CD4-positive, alpha-beta T cell treated with Interleukin-1 beta for 1 hour (primary cell): ENCODE data around the gene SLC7A6OS.

Source experiments
- DNase-seq, 2 donors: peaks; one replicate each; pipeline ENCODE4 v3.0.0-alpha.2; 2020 to 2022

The SLC7A6OS gene

GRCh38 chr16:68275611-68276191 is 35.0 kb downstream of the SLC7A6OS start:
- DNase-seq = peak; percentile 40 to 60

DNA sequence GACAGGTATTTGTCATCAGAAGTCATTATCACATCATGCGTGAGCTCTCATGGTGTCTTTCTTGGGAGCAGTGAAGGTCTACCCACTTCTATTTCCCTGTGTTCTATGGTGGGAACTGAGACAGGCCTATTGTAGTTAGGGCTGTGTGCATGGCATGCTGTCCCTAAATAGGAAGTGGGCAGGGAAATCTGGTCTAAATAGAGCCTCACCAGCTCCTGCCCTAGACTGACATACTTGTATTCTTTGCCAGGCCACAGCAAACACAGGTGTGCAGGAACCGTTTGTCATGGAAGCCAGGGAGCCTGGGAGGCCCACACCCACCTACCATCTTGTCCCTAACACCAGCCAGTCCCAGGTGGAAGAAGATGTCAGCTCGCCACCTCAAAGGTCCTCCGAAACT is 36.3 kb downstream of the SLC7A6OS start:
- DNase-seq = no peak

GRCh38 chr16:68273896-68274295 is 36.9 kb downstream of the SLC7A6OS start:
- no peak for DNase-seq

DNA sequence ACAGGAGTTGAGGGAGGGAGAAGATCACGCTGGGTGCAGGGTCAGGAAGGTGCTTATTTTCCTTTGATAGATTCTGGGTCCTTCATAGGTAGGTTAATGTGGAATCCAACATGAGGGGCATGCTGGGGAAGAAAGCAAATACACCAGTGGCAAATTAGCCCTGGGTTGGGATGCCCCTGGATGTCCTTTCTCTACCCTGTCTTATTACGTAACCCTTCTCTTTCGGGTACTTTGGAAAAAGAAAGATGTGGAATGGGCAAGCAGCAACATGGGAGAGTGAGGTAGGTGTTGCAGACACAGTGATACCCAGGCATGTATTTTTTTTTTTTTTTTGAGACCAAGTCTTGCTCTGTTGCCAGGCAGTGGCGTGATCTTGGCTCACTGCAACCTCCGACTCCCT is 37.3 kb downstream of the SLC7A6OS start:
- no peak for DNase-seq

DNA sequence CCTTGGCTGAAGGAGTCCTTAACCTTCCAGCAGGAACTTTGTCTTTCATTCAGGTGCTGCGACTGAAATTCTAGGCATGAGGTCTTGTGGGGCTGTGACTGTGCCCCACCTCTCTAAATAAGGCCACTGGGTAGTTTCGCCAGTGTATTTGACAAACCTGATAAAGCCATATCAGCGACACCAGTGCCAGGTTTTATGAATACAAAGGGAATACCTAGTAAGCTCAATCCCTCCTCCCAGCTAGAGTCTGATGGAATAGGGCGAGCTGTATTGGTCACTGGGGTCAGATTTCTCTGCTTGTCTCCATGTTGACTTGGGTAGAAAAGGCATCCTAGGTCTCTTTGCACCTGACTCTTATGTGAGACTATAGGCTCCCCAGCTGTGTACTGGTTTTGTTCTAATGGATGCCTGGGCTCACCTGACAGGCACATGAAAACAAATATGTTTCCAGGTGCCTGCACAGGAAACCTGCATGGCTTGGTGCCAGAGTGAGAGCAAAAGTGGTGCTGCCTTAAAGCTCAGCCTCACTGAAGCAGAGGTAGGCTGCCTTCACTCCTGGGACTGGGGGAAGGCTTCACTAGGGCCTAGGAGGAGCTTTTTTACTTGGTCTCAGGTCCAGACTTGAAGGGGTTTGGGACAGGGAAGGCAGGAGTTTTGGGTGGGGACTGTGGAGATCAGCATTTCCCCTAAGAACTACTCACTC is 38.1 kb downstream of the SLC7A6OS start:
- DNase-seq = peak; percentile 51 to 61

GRCh38 chr16:68270353-68270752 is 40.4 kb downstream of the SLC7A6OS start:
- no peak for DNase-seq

GRCh38 chr16:68269793-68270192 is 41.0 kb downstream of the SLC7A6OS start:
- DNase-seq = no peak

- DNase-seq = no peak
Measured at GRCh38 chr16:68267612-68268405, 42.9 kb downstream of the SLC7A6OS start.

DNA sequence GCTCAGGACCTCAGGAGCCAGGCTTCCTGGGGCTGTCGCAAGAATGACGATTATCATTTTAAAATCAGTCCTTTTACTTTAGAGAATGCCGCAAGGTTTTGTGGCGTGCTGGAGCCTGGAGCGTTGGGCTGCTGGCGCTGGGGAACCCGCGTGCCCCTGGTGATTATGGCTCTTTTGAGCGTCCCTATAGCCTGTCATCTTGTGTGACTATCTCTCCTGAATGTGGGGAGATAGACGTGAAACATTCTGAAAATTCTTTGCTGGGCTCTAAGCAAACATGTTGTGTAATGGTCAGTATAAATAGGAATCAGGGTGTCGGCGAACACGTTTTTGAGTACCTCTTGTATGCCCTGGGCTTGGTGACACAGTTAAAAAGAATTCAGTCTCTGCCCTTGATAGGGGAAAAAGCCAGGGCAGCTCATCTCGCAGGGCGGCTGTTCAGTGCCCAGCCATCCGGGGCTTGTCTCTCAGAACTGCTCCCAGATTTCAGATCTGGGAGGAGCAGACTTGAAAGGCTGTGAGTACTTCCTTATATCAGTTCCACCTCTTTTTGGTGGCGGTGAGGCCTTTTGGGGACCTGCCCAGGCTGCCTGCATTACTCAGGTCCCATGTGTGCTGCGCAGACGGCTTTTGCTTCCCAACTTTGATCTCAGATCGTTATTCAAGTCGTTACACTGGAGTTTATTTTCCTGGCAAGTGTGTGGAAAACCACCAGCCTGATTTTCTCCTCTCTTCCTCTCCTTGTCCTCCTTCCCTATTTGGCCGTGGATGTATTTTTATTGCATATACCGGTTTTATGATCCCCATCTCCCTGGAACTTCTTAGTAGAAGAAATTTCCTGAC is 45.4 kb downstream of the SLC7A6OS start:
- DNase-seq = peak; percentile 49 to 50

DNA sequence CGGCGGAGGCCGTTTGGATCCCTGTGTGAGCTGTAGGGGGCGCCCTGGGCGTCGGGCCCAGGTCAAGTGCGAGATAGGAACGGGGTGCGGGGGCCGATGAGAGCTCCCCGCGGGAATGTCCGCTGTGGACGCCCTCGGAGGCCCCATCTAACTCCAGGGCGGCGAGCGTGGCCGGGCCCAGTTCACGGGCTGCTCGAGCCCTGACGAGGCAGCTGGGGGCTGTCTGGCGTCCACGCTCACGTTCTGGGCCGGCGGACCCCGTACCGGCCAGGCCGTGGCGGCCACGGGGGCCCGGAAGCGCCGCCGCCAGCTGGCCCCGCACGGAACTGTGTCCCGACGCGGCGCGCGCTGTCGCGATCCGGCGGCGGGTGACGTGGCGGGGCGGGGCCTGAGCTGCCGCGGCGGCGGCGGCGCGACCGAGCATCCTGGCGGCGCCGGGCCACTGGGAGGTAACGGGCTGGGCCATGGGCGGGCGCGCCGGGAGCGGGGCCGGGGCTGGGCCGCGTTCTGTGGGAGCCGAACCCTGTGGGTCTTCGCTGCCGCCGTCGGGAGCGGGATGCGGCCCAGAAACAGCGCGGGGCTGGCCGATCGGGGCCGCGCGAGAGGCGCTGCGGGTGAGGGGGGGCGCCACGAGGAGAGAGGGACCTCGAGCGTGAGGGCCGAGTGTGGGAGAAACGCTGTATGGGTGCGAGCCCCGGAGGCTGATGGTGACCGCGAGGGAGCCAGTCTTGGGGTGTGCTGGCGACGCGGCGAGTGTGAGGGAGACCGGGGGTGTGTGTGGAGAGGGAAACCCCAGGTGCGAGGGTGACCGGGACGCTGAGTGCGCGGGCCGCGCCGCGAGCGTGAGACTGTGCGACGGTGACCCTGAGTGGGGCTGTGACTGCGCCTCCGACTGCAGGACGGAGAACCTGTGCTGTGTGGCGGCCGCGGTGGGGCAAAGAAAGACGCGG is 46.3 kb downstream of the SLC7A6OS start, which contains the start of gene SLC7A6:
TSS of gene SLC7A6 (plus strand) at position 399 of the 950 bp plus-strand sequence. CDS start 10,201 bp downstream, outside the sequence.
- DNase-seq = peak; percentile 83 to 84

GRCh38 chr16:68263559-68264127 is 47.1 kb downstream of the SLC7A6OS start:
- DNase-seq = no peak

DNA sequence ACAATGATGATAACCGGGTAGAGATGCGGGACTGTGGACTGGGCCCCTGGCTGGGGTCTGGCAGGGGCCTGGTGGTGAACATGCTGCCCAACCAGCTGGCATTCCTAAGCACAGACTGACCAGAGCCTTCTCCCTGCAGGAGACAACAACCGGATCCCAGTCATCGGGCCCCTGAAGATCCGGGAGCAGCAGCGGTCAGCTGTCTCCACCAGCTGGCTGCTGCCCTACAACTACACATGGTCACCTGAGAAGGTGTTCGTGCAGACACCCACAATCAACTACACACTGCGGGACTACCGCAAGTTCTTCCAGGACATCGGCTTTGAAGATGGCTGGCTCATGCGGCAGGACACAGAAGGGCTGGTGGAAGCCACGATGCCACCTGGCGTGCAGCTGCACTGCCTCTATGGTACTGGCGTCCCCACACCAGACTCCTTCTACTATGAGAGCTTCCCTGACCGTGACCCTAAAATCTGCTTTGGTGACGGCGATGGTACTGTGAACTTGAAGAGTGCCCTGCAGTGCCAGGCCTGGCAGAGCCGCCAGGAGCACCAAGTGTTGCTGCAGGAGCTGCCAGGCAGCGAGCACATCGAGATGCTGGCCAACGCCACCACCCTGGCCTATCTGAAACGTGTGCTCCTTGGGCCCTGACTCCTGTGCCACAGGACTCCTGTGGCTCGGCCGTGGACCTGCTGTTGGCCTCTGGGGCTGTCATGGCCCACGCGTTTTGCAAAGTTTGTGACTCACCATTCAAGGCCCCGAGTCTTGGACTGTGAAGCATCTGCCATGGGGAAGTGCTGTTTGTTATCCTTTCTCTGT is 51.5 kb downstream of the SLC7A6OS start:
- no peak for DNase-seq

- DNase-seq = no peak
Measured at GRCh38 chr16:68257906-68258800, 52.6 kb downstream of the SLC7A6OS start.

DNA sequence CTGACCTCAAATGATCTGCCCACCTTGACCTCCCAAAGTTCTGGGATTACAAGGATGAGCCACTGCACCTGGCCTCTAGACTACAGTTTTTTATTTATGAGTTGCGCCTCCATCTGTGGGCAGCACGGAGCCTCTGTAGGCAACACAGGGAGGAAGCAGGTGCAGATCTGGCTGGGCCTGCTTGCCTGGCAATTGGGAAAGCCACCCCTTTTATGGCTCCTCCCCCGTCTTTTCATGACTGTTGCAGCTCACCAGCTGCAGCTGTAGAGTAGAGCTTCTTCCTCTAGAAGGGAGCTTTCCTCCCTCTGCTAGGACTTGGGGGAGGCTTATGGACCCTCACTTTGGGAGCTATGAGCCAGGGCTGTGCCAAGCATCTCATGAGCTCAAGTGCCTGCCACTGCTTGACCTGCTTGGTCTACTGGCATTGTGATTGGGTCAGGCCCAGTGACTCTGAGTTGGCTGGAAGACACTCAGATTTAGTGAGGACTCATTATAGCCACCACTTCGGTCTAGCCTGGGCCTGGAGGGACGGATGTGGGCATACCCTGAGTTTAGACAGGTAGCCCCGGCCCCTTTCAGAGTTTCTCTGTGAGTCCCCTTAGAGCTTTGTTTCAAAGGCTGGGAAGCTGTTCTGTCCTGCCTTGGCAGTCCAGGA is 53.4 kb downstream of the SLC7A6OS start:
- peak in 1 of 2 donors; percentile 48 for DNase-seq

DNA sequence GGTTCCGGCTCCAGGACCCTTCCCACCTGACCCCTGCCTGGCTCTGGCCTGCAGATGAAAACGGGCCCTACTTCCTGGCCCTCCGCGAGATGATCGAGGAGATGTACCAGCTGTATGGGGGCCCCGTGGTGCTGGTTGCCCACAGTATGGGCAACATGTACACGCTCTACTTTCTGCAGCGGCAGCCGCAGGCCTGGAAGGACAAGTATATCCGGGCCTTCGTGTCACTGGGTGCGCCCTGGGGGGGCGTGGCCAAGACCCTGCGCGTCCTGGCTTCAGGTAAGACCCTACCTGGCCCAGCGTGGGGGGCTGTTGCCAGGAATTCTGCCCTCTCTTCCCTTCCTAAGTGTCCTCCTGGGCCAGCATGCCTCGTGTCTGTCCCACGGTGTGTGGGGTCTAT is 55.0 kb downstream of the SLC7A6OS start:
- no peak for DNase-seq

- no peak for DNase-seq
Measured at GRCh38 chr16:68253721-68254120, 57.0 kb downstream of the SLC7A6OS start.

- no peak for DNase-seq
Measured at GRCh38 chr16:68252383-68252782, 58.4 kb downstream of the SLC7A6OS start.

DNA sequence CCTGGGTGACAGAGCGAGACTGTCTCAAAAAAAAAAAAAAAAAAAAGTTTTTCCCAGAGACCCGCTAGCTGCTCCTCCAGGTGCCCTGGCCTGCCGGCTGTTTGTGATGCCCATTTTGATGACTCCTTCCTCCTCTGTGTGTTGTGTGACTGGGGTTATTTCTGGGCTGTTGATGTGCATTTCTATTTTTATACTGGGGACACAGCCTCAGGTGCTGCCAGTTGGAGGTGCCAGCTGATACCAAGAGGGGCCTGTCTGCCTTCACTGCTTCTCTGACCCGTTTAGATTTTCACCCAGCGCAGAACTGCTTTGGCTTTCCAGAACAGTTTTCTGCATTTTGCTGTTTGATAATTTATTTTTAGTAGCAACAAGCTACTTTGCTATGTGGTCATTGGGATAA is 58.9 kb downstream of the SLC7A6OS start:
- DNase-seq = no peak

- no peak for DNase-seq
Measured at GRCh38 chr16:68250951-68251350, 59.8 kb downstream of the SLC7A6OS start.
